GM18511 (cell line): ENCODE data around the gene NEMP1.
"Not testable (repeated sequence)": the region's sequence is repeated elsewhere in the genome, so short reads cannot be mapped to it uniquely, and the experiment has no call there.

Source experiments
- ATAC-seq: cut with Tn5 transposase; IDR thresholded peaks from one replicate; pipeline ENCODE4 v1.9.1; 2021; ENCODE audit warnings: mild to moderate bottlenecking, moderate library complexity; ENCODE audit not compliant: unreplicated experiment

The NEMP1 gene

GRCh38 chr12:57078519-57079404 lies at the start of gene NEMP1:
Gene NEMP1 (minus strand): TSS chr12:57078791. CDS start chr12:57078745, 46 bp downstream.
- ATAC-seq, result peak; percentile 97

GRCh38 chr12:57127726-57128518 lies 49.3 kb upstream of the NEMP1 start, which contains the start of gene LRP1:
Gene LRP1 (plus strand): TSS chr12:57128483. CDS start chr12:57128965, 482 bp downstream.
- ATAC-seq, result peak; percentile 42

GRCh38 chr12:57127101-57127725 lies 48.6 kb upstream of the NEMP1 start:
- peak; percentile 68 for ATAC-seq

GRCh38 chr12:57126561-57126960 lies 48.0 kb upstream of the NEMP1 start:
- ATAC-seq, result no peak

- ATAC-seq, result no peak
These were observed 47.5 kb upstream of the NEMP1 start for GRCh38 chr12:57126061-57126460.

GRCh38 chr12:57124261-57124877 lies 45.8 kb upstream of the NEMP1 start:
- no peak for ATAC-seq

- no peak for ATAC-seq
These were observed 45.2 kb upstream of the NEMP1 start for GRCh38 chr12:57123813-57124212.

- ATAC-seq, result not testable (repeated sequence)
These were observed 42.1 kb upstream of the NEMP1 start for GRCh38 chr12:57120718-57121117.

- ATAC-seq, result peak; percentile 24
These were observed 40.9 kb upstream of the NEMP1 start for GRCh38 chr12:57119294-57120085.

GRCh38 chr12:57118711-57119271 lies 40.2 kb upstream of the NEMP1 start:
- peak; percentile 55 for ATAC-seq

- ATAC-seq, result no peak
These were observed 38.1 kb upstream of the NEMP1 start for GRCh38 chr12:57116580-57117281.

- peak; percentile 55 for ATAC-seq
These were observed 34.1 kb upstream of the NEMP1 start for GRCh38 chr12:57112492-57113294.

- ATAC-seq, result peak; percentile 62
These were observed 32.6 kb upstream of the NEMP1 start, which contains the start of gene STAT6 for GRCh38 chr12:57111031-57111734. Gene STAT6 (minus strand): TSS chr12:57111362. CDS start chr12:57108278, 3,084 bp downstream.

- ATAC-seq, result peak; percentile 56
These were observed 31.8 kb upstream of the NEMP1 start for GRCh38 chr12:57110104-57111030.

- no peak for ATAC-seq
These were observed 30.9 kb upstream of the NEMP1 start for GRCh38 chr12:57109207-57110103.
